IMR-90 (cell line): ENCODE results near the gene OVCA2. TPM values are rescaled to one million over a fixed set of nuclear protein-coding genes. Genes with fewer than 3 reads are reported as not detected.

ENCODE experiments used
- ATAC-seq: fragments of 200-7000 bp; cut with Tn5 transposase; 2 replicates; pipeline ENCODE4 v1.9.1; 2020; ENCODE audit warnings: low read depth, mild to moderate bottlenecking, moderate library complexity
- BruUV-seq: library from RNA; stranded (reverse); fragments of 400-500 nt; replicated peaks from 2 replicates; lab custom pipeline; 2021; lab: Mats Ljungman, UMichigan
- CTCF ChIA-PET: fragments of 300-600 bp; formaldehyde crosslinking; extraction: SDS; loops from one replicate; lab custom pipeline; 2021; ENCODE audit warnings: antibody characterized with exemption; lab: Yijun Ruan, JAX
- POLR2A ChIA-PET: fragments of 300-600 bp; sonication (Branson Sonifier 250); formaldehyde crosslinking; loops from one replicate; lab custom pipeline; 2022; ENCODE audit warnings: antibody characterized with exemption; ENCODE audit not compliant: unreplicated experiment; lab: Charles Lee
- DNase-seq: peaks from one replicate; pipeline ENCODE4 v3.0.0; 2013
- H2AFZ ChIP-seq: replicated peaks from 2 replicates; pipeline ENCODE3; 2013; ENCODE audit warnings: low read length, mild to moderate bottlenecking; ENCODE audit not compliant: poor library complexity
- H2AK5ac ChIP-seq: 2 replicates; pipeline ENCODE4 v1.6.1; 2013; ENCODE audit warnings: low read depth, low read length, inconsistent platforms
- H2AK9ac ChIP-seq: replicated peaks from 2 replicates; pipeline ENCODE3; 2013; ENCODE audit warnings: mild to moderate bottlenecking, low read depth, low read length, moderate library complexity; ENCODE audit not compliant: poor library complexity
- H2BK120ac ChIP-seq: 2 replicates; pipeline ENCODE4 v1.6.1; 2013; ENCODE audit warnings: low read depth, low read length, inconsistent platforms
- H2BK15ac ChIP-seq: 3 replicates; pipeline ENCODE4 v1.6.1; 2013; ENCODE audit warnings: low read depth, low read length, inconsistent platforms
- H2BK20ac ChIP-seq: 2 replicates; pipeline ENCODE4 v1.6.1; 2013; ENCODE audit warnings: low read depth, mild to moderate bottlenecking, inconsistent platforms, low read length, moderate library complexity
- H2BK5ac ChIP-seq: 2 replicates; pipeline ENCODE4 v1.6.1; 2013; ENCODE audit warnings: mild to moderate bottlenecking, low read depth, low read length, inconsistent platforms; ENCODE audit not compliant: poor library complexity, severe bottlenecking
- H3K14ac ChIP-seq: replicated peaks from 2 replicates; pipeline ENCODE4 v1.6.1; 2013; ENCODE audit warnings: low read depth, low read length, inconsistent platforms
- H3K18ac ChIP-seq: 2 replicates; pipeline ENCODE4 v1.6.1; 2013; ENCODE audit warnings: low read depth, low read length, control low read depth
- H3K23ac ChIP-seq: 2 replicates; pipeline ENCODE4 v1.6.1; 2013; ENCODE audit warnings: low read depth, low read length, inconsistent platforms
- H3K27ac ChIP-seq: 2 replicates; pipeline ENCODE4 v1.5.1; 2013; ENCODE audit warnings: mild to moderate bottlenecking, control low read depth, low read length; ENCODE audit not compliant: insufficient read depth
- H3K27me3 ChIP-seq: 2 replicates; pipeline ENCODE4 v1.6.1; 2013; ENCODE audit warnings: low read length; ENCODE audit not compliant: control insufficient read depth, insufficient read depth
- H3K36me3 ChIP-seq: 2 replicates; pipeline ENCODE4 v1.6.1; 2013; ENCODE audit warnings: low read length, mixed read lengths; ENCODE audit not compliant: control insufficient read depth, insufficient read depth
- H3K4ac ChIP-seq: 2 replicates; pipeline ENCODE4 v1.6.1; 2013; ENCODE audit warnings: low read depth, low read length, inconsistent platforms
- H3K4me1 ChIP-seq: 2 replicates; pipeline ENCODE4 v1.6.1; 2013; ENCODE audit warnings: low read length, mixed read lengths; ENCODE audit not compliant: control insufficient read depth, insufficient read depth
- H3K4me2 ChIP-seq: 2 replicates; pipeline ENCODE4 v1.6.1; 2013; ENCODE audit warnings: low read depth, mild to moderate bottlenecking, control low read depth, low read length, moderate library complexity
- H3K4me3 ChIP-seq: 2 replicates; pipeline ENCODE4 v1.5.1; 2013; ENCODE audit warnings: low read depth, mild to moderate bottlenecking, control low read depth, low read length, moderate library complexity; ENCODE audit not compliant: insufficient read depth
- H3K56ac ChIP-seq: 2 replicates; pipeline ENCODE4 v1.6.1; 2013; ENCODE audit warnings: low read length, inconsistent platforms; ENCODE audit not compliant: insufficient read depth; ENCODE audit errors: extremely low read depth
- H3K79me1 ChIP-seq, 2 experiments: 2 replicates each; pipeline ENCODE4 v1.6.1; 2013; ENCODE audit warnings: low read length in 2 of 2, inconsistent platforms in 1 of 2, low read depth in 1 of 2
- H3K9ac ChIP-seq: 2 replicates; pipeline ENCODE4 v1.6.1; 2013; ENCODE audit warnings: low read depth, low read length, control low read depth
- H3K9me1 ChIP-seq: 2 replicates; pipeline ENCODE4 v1.6.1; 2013; ENCODE audit warnings: low read length, inconsistent platforms; ENCODE audit not compliant: insufficient read depth
- H3K9me3 ChIP-seq: 2 replicates; pipeline ENCODE4 v1.6.1; 2013; ENCODE audit warnings: low read length; ENCODE audit not compliant: control insufficient read depth, insufficient read depth
- H4K20me1 ChIP-seq: 2 replicates; pipeline ENCODE4 v1.6.1; 2013; ENCODE audit warnings: low read length, inconsistent platforms; ENCODE audit not compliant: insufficient read depth
- H4K5ac ChIP-seq: 2 replicates; pipeline ENCODE4 v1.6.1; 2013; ENCODE audit warnings: mild to moderate bottlenecking, low read depth, low read length, control low read depth
- H4K8ac ChIP-seq, 2 experiments: 2 replicates each; pipeline ENCODE4 v1.6.1; 2013; ENCODE audit warnings: low read depth in 2 of 2, low read length in 2 of 2, control low read depth in 1 of 2, inconsistent platforms in 1 of 2
- H4K91ac ChIP-seq: 2 replicates; pipeline ENCODE4 v1.6.1; 2013; ENCODE audit warnings: low read depth, low read length, inconsistent platforms; ENCODE audit not compliant: insufficient read depth
- BHLHE40 ChIP-seq: fragments of 150-350 bp; IDR thresholded peaks from 2 replicates; pipeline ENCODE4 v1.6.1; 2016; ENCODE audit warnings: mild to moderate bottlenecking, low read depth, low read length
- CEBPB ChIP-seq: IDR thresholded peaks from 2 replicates; pipeline ENCODE4 v1.6.1; 2012; ENCODE audit warnings: low read depth, low read length, improper control_type of control experiment
- CHD1 ChIP-seq: IDR thresholded peaks from 2 replicates; pipeline ENCODE4 v1.6.1; 2012; ENCODE audit warnings: low read depth, low read length, improper control_type of control experiment
- MAFK ChIP-seq: IDR thresholded peaks from 2 replicates; pipeline ENCODE4 v1.6.1; 2012; ENCODE audit warnings: low read depth, low read length, improper control_type of control experiment
- MAZ ChIP-seq: IDR thresholded peaks from 2 replicates; pipeline ENCODE4 v1.6.1; 2012; ENCODE audit warnings: low read depth, mild to moderate bottlenecking, low read length, improper control_type of control experiment, moderate library complexity, borderline replicate concordance
- MXI1 ChIP-seq: IDR thresholded peaks from 2 replicates; pipeline ENCODE4 v1.6.1; 2012; ENCODE audit warnings: low read depth, mild to moderate bottlenecking, low read length, moderate library complexity, borderline replicate concordance
- NFE2L2 ChIP-seq: fragments of 150-350 bp; IDR thresholded peaks from 2 replicates; pipeline ENCODE4 v1.6.1; 2016; ENCODE audit warnings: low read depth, mild to moderate bottlenecking, low read length
- POLR2A ChIP-seq: IDR thresholded peaks from 2 replicates; pipeline ENCODE4 v1.6.1; 2012; ENCODE audit warnings: mild to moderate bottlenecking, low read depth, low read length
- RAD21 ChIP-seq: IDR thresholded peaks from 2 replicates; pipeline ENCODE4 v1.6.1; 2012; ENCODE audit warnings: low read length, improper control_type of control experiment
- RCOR1 ChIP-seq: IDR thresholded peaks from 2 replicates; pipeline ENCODE4 v1.6.1; 2012; ENCODE audit warnings: mild to moderate bottlenecking, low read length, improper control_type of control experiment; ENCODE audit not compliant: insufficient replicate concordance
- RFX5 ChIP-seq: IDR thresholded peaks from 2 replicates; pipeline ENCODE4 v1.8.0; 2012; ENCODE audit warnings: low read depth, mild to moderate bottlenecking, low read length, moderate library complexity
- SMC3 ChIP-seq: fragments of 150-350 bp; IDR thresholded peaks from 2 replicates; pipeline ENCODE4 v1.6.1; 2016; ENCODE audit warnings: low read depth, mild to moderate bottlenecking, antibody characterized with exemption, low read length, moderate library complexity
- WGBS, 2 experiments: methylation state at CpG; one replicate each; pipeline versions ENCODE4 v1.1.5 to v1.1.7; 2013; ENCODE audit warnings: missing lambda C conversion rate in 2 of 2; ENCODE audit not compliant: insufficient read length in 1 of 2; ENCODE audit errors: extremely low coverage in 2 of 2; 5-methylcytosine and 5-hydroxymethylcytosine counted together
- dilution Hi-C: fragments of 300-500 bp; cut with HindIII; formaldehyde crosslinking; loops from one replicate; pipeline ENCODE4 v1.14.3; 2018; ENCODE audit warnings: low sequenced_read_pairs; ENCODE audit not compliant: unreplicated experiment
- in situ Hi-C: fragments of 300-500 bp; cut with MboI; formaldehyde crosslinking; loops from 3 replicates; pipeline ENCODE4 v1.14.3; 2019; ENCODE audit warnings: low sequenced_read_pairs, inconsistent platforms, mixed read lengths
- intact Hi-C: fragments of 100-400 bp; cut with micrococcal nuclease; formaldehyde crosslinking; loops from 2 replicates; pipeline ENCODE4 v1.10.0; 2022
- polyA plus RNA-seq, 3 experiments: library from polyadenylated mRNA; depleted of rRNA; stranded (reverse); fragments of >200 nt; gene quantifications; 2 replicates each; pipeline ENCODE4 v1.2.3, GENCODE V29; 2012; ENCODE audit warnings: low replicate concordance in 1 of 3
- total RNA-seq: library from RNA; depleted of rRNA; stranded (reverse); fragments of >200 nt; gene quantifications from 2 replicates; pipeline ENCODE4 v1.2.3, GENCODE V29; 2012
- TF ChIP-seq, protein P1 (sequence below): conservative IDR thresholded peaks from 2 replicates; pipeline ENCODE4 v1.5.1; 2012; ENCODE audit warnings: mild to moderate bottlenecking, low read depth, low read length, improper control_type of control experiment
- TF ChIP-seq, protein P2 (sequence below): fragments of 150-350 bp; IDR thresholded peaks from 2 replicates; pipeline ENCODE4 v1.6.1; 2017; ENCODE audit warnings: mild to moderate bottlenecking, antibody characterized with exemption, low read length, low read depth

OVCA2 gene
- total and polyA plus RNA-seq, 2 of the 4 experiments (the other 2 are of a cell fraction), result 38.7 to 46.9 TPM

DNA sequence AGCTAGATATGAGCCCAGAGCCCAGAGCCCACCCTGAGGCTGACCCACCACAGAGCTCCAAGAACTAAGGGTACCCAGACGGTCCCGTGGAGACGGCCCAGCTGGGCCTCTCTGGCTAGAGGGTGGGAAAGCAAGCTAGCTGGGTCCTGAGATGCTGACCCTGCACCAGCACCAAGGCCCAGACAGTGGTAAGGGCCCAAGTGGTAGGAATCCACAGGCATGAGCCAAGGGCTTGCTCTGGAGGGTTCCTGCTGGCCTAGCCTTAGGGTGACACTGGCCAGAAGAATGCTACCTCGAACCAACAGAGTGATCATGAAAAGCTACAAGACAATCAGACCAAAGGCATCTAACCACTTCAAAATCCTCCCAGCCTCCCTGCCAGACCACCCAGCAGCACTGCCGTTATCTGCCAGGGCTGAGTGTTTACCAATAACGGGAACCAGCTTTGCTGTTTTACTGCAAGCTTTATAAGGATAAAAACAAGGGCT is 26.3 kb downstream of the OVCA2 start (continued):
- TF ChIP-seq CHD1, result no peak; the same call in 1 of the 2 replicates
- TF ChIP-seq NFE2L2, result peak; percentile 7; the same call in 1 of the 2 replicates
- 0 out of 2 replicates have a peak, but pooled peaks have one; percentile 17 for TF ChIP-seq CEBPB
- TF ChIP-seq RCOR1, result no peak
- no peak for TF ChIP-seq SMC3
- TF ChIP-seq BHLHE40, result peak; percentile 68

DNA sequence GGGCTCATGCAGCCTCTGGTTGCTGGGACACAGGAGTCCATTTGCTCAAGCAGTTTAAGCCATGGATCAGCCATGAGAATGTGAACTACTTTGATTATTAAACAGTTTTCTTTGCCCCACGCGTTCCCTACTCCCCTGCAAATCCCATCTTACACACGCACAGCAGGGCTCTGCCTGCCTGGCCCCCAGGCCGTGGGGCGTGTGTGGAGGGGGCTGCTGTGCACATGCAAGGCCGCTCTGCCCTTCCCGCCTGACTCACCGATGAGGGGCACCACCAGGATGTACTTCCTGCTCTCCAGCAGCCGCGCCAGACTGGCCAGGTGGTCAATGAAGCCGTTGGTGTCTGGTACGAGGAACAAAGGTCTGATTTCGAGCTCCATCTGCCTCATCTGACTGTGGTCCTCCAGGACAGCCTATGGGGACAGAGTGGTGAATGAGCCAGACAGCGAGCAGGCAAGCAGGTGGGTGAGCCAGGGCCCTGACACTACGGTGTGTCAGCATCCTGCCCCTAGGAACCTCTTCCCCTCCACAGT is 26.8 kb downstream of the OVCA2 start:
- BruUV-seq, result no TSS peak
- peak overlapping the region; percentile 4; the same call in 1 of the 2 replicates for H3K4me2 ChIP-seq
- H4K8ac ChIP-seq, result peak overlapping the region; percentile 92 to 99
- DNase-seq (peak; percentile 90), ATAC-seq (peak; percentile 3)
- intact Hi-C loops, result loop anchor here (1.0 kb wide), 1 partner anchor 176 kb away; no protein-coding TSS in a partner anchor
- H3K79me1 ChIP-seq, result peaks cover 33 to 73% of the 10 kb centered on the region in 2 experiments
- peak overlapping the region; percentile 63 for H3K56ac ChIP-seq
- peaks cover 30% of the 10 kb centered on the region for H3K36me3 ChIP-seq
- H3K9me1 ChIP-seq, result peaks cover 56% of the 10 kb centered on the region
- peak overlapping the region; percentile 83 for H2AK9ac ChIP-seq
- H3K9me3 ChIP-seq, result no peaks in the 10 kb centered on the region
- no peaks in the 10 kb centered on the region for H4K20me1 ChIP-seq
- H3K18ac ChIP-seq, result peak overlapping the region; percentile 65
- peak overlapping the region; percentile 99 for H2BK120ac ChIP-seq
- H3K27ac ChIP-seq, result peak overlapping the region; percentile 92
- peak overlapping the region; percentile 98 for H2AK5ac ChIP-seq
- H3K27me3 ChIP-seq, result no peaks in the 10 kb centered on the region
- peak overlapping the region; percentile 98 for H2BK5ac ChIP-seq
- WGBS, 2 experiments, result 9% methylated on average over 7 of the region's 15 CpGs; no CpG with 5 or more reads in 1 of the 2 experiments
- H3K4me3 ChIP-seq, result no peak overlapping the region
- peak overlapping the region; percentile 94 for H4K5ac ChIP-seq
- POLR2A ChIA-PET, result interaction anchor here (0.7 kb wide), 1 partner anchor 18 kb away, joined by 6 read pairs; no protein-coding TSS in a partner anchor
- in situ Hi-C loops, result loop anchor here (5.0 to 10.0 kb wide), 2 partner anchors 106 to 179 kb away; no protein-coding TSS in a partner anchor
- dilution Hi-C loops, result no loop called here
- peak overlapping the region; percentile 97 for H4K91ac ChIP-seq
- H3K9ac ChIP-seq, result peak overlapping the region; percentile 62
- peak overlapping the region; percentile 93 for H3K23ac ChIP-seq
- H3K14ac ChIP-seq, result peak overlapping the region; percentile 81
- H3K4ac ChIP-seq, result peak overlapping the region; percentile 95
- peak overlapping the region; percentile 78 for H2BK20ac ChIP-seq
- peak overlapping the region; percentile 52 for H2AFZ ChIP-seq
- CTCF ChIA-PET, result interaction anchor here (0.6 to 2.2 kb wide), 6 partner anchors 10 to 176 kb away, joined by 3 to 8 read pairs (median 4); no protein-coding TSS in a partner anchor
- H3K4me1 ChIP-seq, result peaks cover 67% of the 10 kb centered on the region
- peak overlapping the region; percentile 60 for H2BK15ac ChIP-seq
- TF ChIP-seq RFX5 (no peak), RAD21 (no peak; the same call in 1 of the 2 replicates), SMC3 (no peak), MAFK (peak; percentile 21; the same call in 1 of the 2 replicates), RCOR1 (no peak), MXI1 (no peak), CEBPB (no peak), MAZ (peak; percentile 76), POLR2A (no peak)
- TF ChIP-seq, protein P1, sequence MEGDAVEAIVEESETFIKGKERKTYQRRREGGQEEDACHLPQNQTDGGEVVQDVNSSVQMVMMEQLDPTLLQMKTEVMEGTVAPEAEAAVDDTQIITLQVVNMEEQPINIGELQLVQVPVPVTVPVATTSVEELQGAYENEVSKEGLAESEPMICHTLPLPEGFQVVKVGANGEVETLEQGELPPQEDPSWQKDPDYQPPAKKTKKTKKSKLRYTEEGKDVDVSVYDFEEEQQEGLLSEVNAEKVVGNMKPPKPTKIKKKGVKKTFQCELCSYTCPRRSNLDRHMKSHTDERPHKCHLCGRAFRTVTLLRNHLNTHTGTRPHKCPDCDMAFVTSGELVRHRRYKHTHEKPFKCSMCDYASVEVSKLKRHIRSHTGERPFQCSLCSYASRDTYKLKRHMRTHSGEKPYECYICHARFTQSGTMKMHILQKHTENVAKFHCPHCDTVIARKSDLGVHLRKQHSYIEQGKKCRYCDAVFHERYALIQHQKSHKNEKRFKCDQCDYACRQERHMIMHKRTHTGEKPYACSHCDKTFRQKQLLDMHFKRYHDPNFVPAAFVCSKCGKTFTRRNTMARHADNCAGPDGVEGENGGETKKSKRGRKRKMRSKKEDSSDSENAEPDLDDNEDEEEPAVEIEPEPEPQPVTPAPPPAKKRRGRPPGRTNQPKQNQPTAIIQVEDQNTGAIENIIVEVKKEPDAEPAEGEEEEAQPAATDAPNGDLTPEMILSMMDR, result no peak
- TF ChIP-seq, protein P2, sequence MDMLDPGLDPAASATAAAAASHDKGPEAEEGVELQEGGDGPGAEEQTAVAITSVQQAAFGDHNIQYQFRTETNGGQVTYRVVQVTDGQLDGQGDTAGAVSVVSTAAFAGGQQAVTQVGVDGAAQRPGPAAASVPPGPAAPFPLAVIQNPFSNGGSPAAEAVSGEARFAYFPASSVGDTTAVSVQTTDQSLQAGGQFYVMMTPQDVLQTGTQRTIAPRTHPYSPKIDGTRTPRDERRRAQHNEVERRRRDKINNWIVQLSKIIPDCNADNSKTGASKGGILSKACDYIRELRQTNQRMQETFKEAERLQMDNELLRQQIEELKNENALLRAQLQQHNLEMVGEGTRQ, result no peak
